HepG2 (cell line): ENCODE results near the gene FOXS1. TPM values are rescaled to one million over a fixed set of nuclear protein-coding genes. Genes with fewer than 3 reads are reported as not detected.

Experiments used
- ARID2 ChIP-seq: sonication (generic); formaldehyde crosslinking; IDR thresholded peaks from 2 replicates; pipeline ENCODE4 v1.8.1; 2022; ENCODE audit warnings: mild to moderate bottlenecking, missing genetic modification reagents, borderline replicate concordance
- CBX5 ChIP-seq: sonication (generic); formaldehyde crosslinking; IDR thresholded peaks from 2 replicates; pipeline ENCODE4 v1.4.0; 2020; ENCODE audit warnings: missing genetic modification reagents, borderline replicate concordance
- GPN1 ChIP-seq: sonication (generic); formaldehyde crosslinking; IDR thresholded peaks from 2 replicates; pipeline ENCODE4 v1.5.1; 2020; ENCODE audit warnings: missing genetic modification reagents, borderline replicate concordance
- HDAC6 ChIP-seq: fragments of 200-600 bp; sonication (generic); IDR thresholded peaks from 2 replicates; pipeline ENCODE4 v1.7.0; 2017; ENCODE audit warnings: mild to moderate bottlenecking, antibody characterized with exemption, low read length, low read depth
- KLF9 ChIP-seq: IDR thresholded peaks from 2 replicates; pipeline ENCODE4 v1.6.1; 2016; ENCODE audit warnings: low read depth
- MAFG ChIP-seq: sonication (generic); formaldehyde crosslinking; IDR thresholded peaks from 2 replicates; pipeline ENCODE4 v1.5.1; 2020; ENCODE audit warnings: mild to moderate bottlenecking, missing genetic modification reagents
- MBNL3 ChIP-seq: fragments of 250-450 bp; sonication (Bioruptor Pico); conservative IDR thresholded peaks from 2 replicates; pipeline ENCODE4 v1.8.0; 2022; ENCODE audit warnings: mild to moderate bottlenecking, inconsistent platforms
- MEIS2 ChIP-seq: sonication (generic); formaldehyde crosslinking; IDR thresholded peaks from 2 replicates; pipeline ENCODE4 v1.9.0; 2021; ENCODE audit warnings: mild to moderate bottlenecking, missing genetic modification reagents
- MTF2 ChIP-seq: sonication (generic); formaldehyde crosslinking; IDR thresholded peaks from 2 replicates; pipeline ENCODE4 v1.5.0; 2020; ENCODE audit warnings: missing genetic modification reagents, borderline replicate concordance
- REPIN1 ChIP-seq: sonication (generic); formaldehyde crosslinking; IDR thresholded peaks from 2 replicates; pipeline ENCODE4 v1.8.0; 2022; ENCODE audit warnings: missing genetic modification reagents, low read depth, mild to moderate bottlenecking, borderline replicate concordance
- RORA ChIP-seq: sonication (generic); formaldehyde crosslinking; IDR thresholded peaks from 2 replicates; pipeline ENCODE4 v1.5.0; 2020; ENCODE audit warnings: mild to moderate bottlenecking, missing genetic modification reagents, moderate library complexity
- SMYD3 ChIP-seq: sonication (generic); formaldehyde crosslinking; IDR thresholded peaks from 2 replicates; pipeline ENCODE4 v1.8.1; 2023; ENCODE audit warnings: mild to moderate bottlenecking, missing genetic modification reagents
- YY1 ChIP-seq: IDR thresholded peaks from 2 replicates; pipeline ENCODE4 v1.6.1; 2011; ENCODE audit warnings: low read length, low read depth, moderate library complexity, mild to moderate bottlenecking; ENCODE audit not compliant: insufficient read depth, insufficient replicate concordance
- ZFP62 ChIP-seq: sonication (generic); formaldehyde crosslinking; IDR thresholded peaks from 2 replicates; pipeline ENCODE4 v1.4.0; 2020; ENCODE audit warnings: missing genetic modification reagents
- ZNF34 ChIP-seq: sonication (generic); formaldehyde crosslinking; IDR thresholded peaks from 2 replicates; pipeline ENCODE4 v1.4.0; 2020; ENCODE audit warnings: mild to moderate bottlenecking, missing genetic modification reagents, borderline replicate concordance
- ZNF629 ChIP-seq: sonication (generic); formaldehyde crosslinking; conservative IDR thresholded peaks from 2 replicates; pipeline ENCODE4 v1.5.0; 2020; ENCODE audit warnings: missing genetic modification reagents
- polyA plus RNA-seq, 8 experiments: library from polyadenylated mRNA; depleted of rRNA in 3 of 8; stranded (reverse) in 7 of 8; unstranded in 1 of 8; fragments of >200 nt; fragmentation: Illumina TruSeq in 4 of 8; extraction: Trizol in 4 of 8; gene quantifications; 2 replicates each; pipeline versions ENCODE4 v1.2.1 to v1.2.3, GENCODE V29; 2011 to 2016; ENCODE audit warnings: low read depth in 4 of 8, missing spikeins in 1 of 8, mixed read lengths in 1 of 8; ENCODE audit not compliant: insufficient read depth in 1 of 8
- total RNA-seq, 5 experiments: library from RNA; depleted of rRNA; stranded (reverse); fragments of >200 nt; fragmentation: Illumina TruSeq; extraction: Trizol; gene quantifications; 2 replicates each; pipeline ENCODE4 v1.2.3, GENCODE V29; 2016; ENCODE audit warnings: low read depth in 1 of 5
- TF ChIP-seq, protein P1 (sequence below): sonication (generic); formaldehyde crosslinking; IDR thresholded peaks from 2 replicates; pipeline ENCODE4 v1.4.0; 2020; ENCODE audit warnings: missing genetic modification reagents
- TF ChIP-seq, protein P2 (sequence below): conservative IDR thresholded peaks from 2 replicates; pipeline ENCODE4 v1.6.1; 2018; ENCODE audit warnings: missing genetic modification reagents
- TF ChIP-seq, protein P3 (sequence below): sonication (generic); formaldehyde crosslinking; IDR thresholded peaks from 2 replicates; pipeline ENCODE4 v1.5.1; 2020; ENCODE audit warnings: mild to moderate bottlenecking, missing genetic modification reagents, borderline replicate concordance
- TF ChIP-seq, protein P4 (sequence below): sonication (generic); formaldehyde crosslinking; IDR thresholded peaks from 2 replicates; pipeline ENCODE4 v1.4.0; 2020; ENCODE audit warnings: mild to moderate bottlenecking, missing genetic modification reagents

The FOXS1 gene
- total and polyA plus RNA-seq, 2 of the 13 experiments (the other 11 are each of a cell fraction or from before 2014, with no cell fraction given) = not detected

DNA sequence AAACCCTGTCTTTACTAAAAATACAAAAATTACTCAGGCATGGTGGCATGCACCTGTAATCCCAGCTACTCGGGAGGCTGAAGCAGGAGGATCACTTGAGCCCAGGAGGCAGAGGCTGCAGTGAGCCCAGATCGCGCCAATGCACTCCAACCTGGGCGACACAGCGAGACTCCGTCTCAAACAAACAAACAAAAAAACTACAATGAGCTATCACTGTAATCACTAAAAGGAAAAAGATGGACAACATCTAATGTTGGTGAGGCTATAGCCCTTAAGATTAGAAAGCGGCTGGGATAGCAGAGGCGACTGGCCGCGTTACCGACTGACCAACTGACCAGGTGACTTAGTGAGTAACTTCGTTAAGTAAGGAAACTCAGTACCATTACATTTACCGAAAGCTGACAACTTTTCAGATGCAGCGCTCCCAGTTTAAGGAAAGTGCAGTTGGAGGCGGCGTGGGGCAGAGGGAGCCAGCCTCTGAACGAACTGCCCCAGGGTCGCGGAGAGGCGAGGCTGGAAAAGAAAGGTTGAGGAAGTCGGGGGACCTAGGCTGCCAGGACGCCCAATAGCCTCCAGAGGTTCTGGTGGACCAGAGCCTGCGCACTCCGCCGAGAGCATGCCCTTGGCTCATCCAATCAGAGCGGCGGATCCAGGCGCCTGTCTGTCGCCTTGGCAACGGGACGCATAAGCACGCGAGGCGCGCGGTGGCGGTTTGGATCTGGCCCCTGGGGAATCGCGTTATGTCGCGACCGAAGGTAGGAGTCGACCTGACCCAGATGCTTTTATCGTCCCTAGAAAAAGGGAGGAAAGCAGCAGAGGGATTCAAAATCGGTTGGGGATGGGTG, 34.0 kb upstream of the FOXS1 start (continued):
- TF ChIP-seq, protein P1, sequence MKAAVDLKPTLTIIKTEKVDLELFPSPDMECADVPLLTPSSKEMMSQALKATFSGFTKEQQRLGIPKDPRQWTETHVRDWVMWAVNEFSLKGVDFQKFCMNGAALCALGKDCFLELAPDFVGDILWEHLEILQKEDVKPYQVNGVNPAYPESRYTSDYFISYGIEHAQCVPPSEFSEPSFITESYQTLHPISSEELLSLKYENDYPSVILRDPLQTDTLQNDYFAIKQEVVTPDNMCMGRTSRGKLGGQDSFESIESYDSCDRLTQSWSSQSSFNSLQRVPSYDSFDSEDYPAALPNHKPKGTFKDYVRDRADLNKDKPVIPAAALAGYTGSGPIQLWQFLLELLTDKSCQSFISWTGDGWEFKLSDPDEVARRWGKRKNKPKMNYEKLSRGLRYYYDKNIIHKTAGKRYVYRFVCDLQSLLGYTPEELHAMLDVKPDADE = 0 out of 2 replicates have a peak, but pooled peaks have one; percentile 56
- no peak for TF ChIP-seq HDAC6
- no peak; the same call in 1 of the 2 replicates for TF ChIP-seq GPN1
- TF ChIP-seq CBX5 (CRISPR knock-in tag) = peak; percentile 75
- TF ChIP-seq YY1 = no peak
- TF ChIP-seq ZNF629 (CRISPR knock-in tag) = 0 out of 2 replicates have a peak, but pooled peaks have one; percentile 2
- TF ChIP-seq, protein P2, sequence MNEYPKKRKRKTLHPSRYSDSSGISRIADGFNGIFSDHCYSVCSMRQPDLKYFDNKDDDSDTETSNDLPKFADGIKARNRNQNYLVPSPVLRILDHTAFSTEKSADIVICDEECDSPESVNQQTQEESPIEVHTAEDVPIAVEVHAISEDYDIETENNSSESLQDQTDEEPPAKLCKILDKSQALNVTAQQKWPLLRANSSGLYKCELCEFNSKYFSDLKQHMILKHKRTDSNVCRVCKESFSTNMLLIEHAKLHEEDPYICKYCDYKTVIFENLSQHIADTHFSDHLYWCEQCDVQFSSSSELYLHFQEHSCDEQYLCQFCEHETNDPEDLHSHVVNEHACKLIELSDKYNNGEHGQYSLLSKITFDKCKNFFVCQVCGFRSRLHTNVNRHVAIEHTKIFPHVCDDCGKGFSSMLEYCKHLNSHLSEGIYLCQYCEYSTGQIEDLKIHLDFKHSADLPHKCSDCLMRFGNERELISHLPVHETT (CRISPR knock-in tag) = no peak; the same call in 1 of the 2 replicates
- peak; percentile 24; the same call in 1 of the 2 replicates for TF ChIP-seq KLF9 (CRISPR knock-in tag)
- no peak for TF ChIP-seq ZFP62 (CRISPR knock-in tag)
- TF ChIP-seq, protein P3, sequence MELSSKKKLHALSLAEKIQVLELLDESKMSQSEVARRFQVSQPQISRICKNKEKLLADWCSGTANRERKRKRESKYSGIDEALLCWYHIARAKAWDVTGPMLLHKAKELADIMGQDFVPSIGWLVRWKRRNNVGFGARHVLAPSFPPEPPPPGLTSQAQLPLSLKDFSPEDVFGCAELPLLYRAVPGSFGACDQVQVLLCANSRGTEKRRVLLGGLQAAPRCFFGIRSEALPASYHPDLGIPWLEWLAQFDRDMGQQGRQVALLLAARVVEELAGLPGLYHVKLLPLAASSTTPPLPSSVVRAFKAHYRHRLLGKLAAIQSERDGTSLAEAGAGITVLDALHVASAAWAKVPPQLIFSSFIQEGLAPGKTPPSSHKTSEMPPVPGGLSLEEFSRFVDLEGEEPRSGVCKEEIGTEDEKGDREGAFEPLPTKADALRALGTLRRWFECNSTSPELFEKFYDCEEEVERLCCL (CRISPR knock-in tag) = peak; percentile 15; the same call in 1 of the 2 replicates
- TF ChIP-seq RORA (CRISPR knock-in tag) = no peak
- no peak for TF ChIP-seq MBNL3
- TF ChIP-seq MEIS2 (CRISPR knock-in tag) = peak; percentile 16; the same call in 1 of the 2 replicates
- no peak for TF ChIP-seq SMYD3
- TF ChIP-seq MAFG (CRISPR knock-in tag) = no peak
- TF ChIP-seq REPIN1 (CRISPR knock-in tag) = no peak
- TF ChIP-seq ARID2 = peak; percentile 21; the same call in 1 of the 2 replicates
- 0 out of 2 replicates have a peak, but pooled peaks have one; percentile 67 for TF ChIP-seq ZNF34
- TF ChIP-seq, protein P4, sequence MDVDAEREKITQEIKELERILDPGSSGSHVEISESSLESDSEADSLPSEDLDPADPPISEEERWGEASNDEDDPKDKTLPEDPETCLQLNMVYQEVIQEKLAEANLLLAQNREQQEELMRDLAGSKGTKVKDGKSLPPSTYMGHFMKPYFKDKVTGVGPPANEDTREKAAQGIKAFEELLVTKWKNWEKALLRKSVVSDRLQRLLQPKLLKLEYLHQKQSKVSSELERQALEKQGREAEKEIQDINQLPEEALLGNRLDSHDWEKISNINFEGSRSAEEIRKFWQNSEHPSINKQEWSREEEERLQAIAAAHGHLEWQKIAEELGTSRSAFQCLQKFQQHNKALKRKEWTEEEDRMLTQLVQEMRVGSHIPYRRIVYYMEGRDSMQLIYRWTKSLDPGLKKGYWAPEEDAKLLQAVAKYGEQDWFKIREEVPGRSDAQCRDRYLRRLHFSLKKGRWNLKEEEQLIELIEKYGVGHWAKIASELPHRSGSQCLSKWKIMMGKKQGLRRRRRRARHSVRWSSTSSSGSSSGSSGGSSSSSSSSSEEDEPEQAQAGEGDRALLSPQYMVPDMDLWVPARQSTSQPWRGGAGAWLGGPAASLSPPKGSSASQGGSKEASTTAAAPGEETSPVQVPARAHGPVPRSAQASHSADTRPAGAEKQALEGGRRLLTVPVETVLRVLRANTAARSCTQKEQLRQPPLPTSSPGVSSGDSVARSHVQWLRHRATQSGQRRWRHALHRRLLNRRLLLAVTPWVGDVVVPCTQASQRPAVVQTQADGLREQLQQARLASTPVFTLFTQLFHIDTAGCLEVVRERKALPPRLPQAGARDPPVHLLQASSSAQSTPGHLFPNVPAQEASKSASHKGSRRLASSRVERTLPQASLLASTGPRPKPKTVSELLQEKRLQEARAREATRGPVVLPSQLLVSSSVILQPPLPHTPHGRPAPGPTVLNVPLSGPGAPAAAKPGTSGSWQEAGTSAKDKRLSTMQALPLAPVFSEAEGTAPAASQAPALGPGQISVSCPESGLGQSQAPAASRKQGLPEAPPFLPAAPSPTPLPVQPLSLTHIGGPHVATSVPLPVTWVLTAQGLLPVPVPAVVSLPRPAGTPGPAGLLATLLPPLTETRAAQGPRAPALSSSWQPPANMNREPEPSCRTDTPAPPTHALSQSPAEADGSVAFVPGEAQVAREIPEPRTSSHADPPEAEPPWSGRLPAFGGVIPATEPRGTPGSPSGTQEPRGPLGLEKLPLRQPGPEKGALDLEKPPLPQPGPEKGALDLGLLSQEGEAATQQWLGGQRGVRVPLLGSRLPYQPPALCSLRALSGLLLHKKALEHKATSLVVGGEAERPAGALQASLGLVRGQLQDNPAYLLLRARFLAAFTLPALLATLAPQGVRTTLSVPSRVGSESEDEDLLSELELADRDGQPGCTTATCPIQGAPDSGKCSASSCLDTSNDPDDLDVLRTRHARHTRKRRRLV (CRISPR knock-in tag) = peak; percentile 50; the same call in 1 of the 2 replicates
- no peak for TF ChIP-seq MTF2
